OCI-M2 (cell line): ENCODE results near the gene AMZ1.
"Not testable (repeated sequence)": the region's sequence is repeated elsewhere in the genome, so short reads cannot be mapped to it uniquely, and the experiment has no call there.

Experiments used
- DNase-seq: peaks from one replicate; lab custom pipeline; 2025; ENCODE audit not compliant: unreplicated experiment; lab: John Stamatoyannopoulos, UW

AMZ1 gene

DNA sequence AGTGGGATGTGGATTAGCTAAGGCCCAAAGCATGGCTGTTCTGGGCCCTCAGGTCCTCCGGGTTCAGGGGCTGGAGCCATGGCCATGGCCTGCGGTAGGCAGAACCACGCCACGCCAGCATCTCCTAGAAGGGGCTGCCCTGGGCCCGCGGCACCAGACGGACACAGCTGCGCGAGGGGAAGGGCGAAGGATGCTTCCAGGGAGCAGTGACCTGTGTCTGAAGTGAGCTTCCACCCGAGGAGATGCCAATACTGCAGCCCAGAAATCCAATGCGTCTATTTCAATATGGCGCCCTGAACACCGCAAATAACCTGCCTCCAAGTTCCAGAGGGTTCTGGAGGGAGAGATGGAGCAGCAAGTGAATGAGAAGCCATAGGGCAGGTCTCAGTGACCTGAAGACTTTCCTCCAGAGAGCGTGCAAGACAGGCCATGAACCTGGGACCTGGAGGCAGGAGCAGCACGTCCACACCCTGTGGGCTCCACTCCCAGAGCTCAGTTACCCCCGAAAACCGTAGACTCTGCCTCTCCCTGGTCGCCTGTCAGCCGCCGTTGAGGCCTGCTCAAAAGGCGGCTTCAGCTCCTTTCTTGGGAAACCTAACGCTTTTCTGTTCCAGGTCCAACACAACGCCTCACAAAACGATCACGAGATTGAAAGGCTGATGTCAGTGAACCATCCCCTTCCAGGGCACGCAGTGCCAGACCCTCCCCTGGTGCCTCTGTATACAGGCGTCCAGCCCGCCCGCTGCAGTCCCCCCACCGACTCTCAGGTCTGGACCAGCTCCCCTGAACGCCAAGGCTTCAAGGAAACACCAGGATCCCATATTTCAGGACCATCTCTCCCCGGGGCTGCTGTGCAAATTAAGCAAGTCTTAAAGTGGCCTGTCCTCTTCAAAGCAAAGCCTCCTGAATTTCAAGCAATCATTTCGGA, 37.4 kb downstream of the AMZ1 start:
- DNase-seq, result no peak

DNA sequence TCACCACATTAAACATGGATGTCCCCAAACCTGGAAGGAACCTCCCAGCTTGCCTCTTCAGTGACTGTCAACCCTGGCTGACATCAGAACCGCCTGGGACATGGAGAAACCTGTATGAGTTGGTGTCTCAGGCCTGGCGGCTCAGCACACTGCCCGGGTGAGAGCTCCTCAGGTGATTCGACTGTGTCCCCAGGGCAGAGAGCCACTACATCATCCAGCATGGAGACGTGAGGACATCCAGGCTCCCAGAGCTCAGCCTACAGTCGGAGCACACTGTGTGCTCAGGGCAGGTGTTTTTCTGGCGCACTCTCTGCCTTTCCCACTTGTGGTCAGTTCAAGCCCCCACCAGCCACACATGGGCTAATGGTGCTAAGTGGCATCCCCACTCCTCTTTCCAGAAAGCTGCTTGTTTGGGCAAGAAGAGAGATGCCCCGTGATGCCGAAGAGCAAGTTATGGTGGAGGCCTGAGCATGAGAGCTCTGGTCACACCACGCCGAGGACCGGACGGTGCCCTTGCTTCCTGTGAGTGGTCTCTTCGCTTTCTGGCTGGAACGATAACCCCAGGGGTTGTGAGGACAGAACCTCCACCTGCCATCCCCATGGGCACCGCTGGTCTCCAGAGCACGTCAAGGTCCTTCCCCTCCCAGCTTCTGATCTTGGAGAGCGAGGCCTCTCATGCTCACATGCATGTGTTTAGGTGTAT, 38.5 kb downstream of the AMZ1 start:
- no peak for DNase-seq

DNA sequence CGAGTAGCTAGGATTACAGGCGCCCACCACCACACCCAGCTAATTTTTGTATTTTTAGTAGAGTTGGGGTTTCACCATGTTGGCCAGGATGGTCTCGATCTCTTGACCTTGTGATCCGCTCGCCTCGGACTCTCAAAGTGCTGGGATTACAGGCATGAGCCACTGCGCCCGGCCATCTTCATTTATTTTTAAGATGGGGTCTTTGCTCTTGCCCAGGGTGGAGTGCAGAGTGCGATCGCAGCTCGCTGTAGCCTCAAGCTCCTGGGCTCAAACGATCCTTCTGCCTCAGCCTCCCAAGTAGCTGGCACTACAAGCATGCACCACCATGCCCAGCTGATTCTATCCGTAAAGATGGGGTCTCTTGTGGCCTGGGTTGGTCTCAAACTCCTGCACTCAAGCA, 39.2 kb downstream of the AMZ1 start:
- not testable (repeated sequence) for DNase-seq

DNA sequence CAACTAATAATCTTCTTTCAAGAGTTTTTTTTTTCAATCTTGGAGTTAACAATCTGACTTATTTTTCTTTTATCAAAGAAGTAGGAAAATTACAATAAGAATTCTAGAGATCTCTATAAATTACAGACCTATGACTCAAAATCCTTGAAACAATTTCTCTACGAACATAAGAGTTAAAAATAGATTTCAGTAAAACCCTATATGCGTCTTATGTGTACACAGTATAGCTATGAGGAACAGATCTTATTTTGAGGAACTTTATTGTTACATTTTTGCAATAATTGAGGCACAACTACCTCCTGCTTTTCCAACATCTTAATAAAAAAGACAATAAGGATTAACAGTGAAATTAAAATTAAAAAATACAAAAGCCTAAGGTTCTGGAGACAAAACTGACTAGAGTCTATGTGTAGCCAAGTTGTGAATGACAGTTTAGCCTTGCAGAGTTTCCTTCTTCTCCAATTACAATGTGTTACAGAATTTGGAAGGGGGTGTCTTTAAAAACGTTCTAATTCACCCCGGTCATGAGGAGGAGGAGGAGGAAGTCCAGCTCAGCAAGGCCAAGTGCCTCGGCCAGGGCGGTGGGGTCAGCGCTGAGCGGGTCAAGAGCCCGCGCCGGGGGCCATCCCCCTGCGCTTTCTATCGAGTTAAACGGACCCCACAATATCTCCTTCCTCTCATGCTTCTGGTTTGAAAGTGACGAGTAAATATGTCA, 40.5 kb downstream of the AMZ1 start:
- DNase-seq, result no peak

DNA sequence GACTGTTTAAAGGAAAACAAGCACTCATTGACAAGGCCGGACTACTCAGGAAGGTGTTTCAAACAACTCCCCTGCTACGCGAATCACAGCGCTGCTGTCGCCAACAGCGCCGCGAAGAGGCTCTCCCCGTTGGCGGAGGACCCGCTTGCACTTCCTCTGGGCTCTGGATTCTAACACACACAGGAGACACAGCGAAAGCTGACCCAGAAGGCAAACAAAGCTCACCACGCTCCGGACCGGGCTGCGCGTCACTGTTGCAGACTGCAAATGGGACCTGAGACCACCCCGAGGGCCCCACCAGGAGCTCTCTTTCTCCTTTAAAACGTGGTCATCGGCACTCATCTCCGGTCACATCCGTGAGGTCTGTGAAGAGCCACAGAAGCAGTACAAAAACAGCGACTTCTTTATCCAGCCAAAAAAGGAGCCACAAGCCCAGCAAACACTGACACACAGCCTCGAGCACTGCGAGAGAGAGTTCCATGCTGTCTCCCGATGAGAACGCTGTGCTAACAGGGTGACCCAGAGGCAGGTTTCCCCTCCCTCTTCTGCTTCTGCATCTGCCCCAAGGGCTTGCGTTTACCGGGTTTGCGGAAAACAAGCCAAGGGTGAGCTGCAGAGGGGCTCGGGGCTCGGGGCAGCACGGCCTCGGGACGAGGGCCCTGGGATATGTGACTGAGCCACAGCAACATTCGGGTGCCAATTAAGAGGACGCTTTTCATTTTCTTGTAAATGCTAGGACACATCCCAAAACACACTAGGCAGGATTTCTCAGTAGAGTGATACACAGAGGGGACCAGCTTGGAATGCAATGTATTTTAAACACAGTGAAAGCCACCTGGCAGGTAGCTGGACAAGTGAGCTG, 41.3 kb downstream of the AMZ1 start:
- no peak for DNase-seq

DNA sequence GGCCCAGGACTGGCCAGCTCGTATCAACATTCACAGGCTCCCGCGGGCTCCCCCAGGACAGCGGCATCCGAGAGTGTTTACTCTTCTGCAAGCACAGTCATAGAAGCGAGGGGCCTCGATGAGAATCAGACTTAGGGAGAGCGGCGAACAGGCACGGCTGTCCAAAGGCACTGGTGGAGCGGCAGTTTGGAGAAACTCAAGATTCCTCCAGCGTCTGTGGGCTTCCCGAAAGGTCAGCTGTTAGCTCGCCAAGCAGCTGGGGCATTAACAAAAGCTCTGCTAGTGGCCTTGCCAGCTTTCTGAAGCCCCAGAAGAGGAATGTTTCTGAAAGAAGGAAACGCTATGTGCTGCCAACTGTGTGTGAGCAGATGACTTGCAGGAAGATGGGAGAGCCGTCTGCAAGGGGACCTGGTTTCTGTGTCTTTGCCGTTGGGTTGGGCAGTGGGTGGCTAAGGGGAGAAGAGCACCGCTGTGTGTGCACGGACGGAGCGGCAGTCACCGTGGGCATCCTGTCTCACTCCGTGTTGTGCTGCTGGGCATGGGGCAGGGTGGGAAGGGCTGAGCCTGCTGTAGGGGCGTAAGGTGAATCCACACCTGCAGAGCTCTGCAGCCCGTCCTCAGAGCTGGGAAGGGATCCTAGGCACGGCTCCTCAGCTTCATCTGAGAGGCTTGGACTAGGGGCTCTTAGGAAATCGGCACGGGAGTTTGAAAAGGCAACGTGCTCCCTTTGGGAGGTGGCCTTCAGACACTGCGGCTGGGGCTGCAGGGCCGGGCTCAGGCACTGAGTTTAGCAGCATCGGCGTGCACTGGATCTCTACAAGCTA, 42.1 kb downstream of the AMZ1 start:
- no peak for DNase-seq

DNA sequence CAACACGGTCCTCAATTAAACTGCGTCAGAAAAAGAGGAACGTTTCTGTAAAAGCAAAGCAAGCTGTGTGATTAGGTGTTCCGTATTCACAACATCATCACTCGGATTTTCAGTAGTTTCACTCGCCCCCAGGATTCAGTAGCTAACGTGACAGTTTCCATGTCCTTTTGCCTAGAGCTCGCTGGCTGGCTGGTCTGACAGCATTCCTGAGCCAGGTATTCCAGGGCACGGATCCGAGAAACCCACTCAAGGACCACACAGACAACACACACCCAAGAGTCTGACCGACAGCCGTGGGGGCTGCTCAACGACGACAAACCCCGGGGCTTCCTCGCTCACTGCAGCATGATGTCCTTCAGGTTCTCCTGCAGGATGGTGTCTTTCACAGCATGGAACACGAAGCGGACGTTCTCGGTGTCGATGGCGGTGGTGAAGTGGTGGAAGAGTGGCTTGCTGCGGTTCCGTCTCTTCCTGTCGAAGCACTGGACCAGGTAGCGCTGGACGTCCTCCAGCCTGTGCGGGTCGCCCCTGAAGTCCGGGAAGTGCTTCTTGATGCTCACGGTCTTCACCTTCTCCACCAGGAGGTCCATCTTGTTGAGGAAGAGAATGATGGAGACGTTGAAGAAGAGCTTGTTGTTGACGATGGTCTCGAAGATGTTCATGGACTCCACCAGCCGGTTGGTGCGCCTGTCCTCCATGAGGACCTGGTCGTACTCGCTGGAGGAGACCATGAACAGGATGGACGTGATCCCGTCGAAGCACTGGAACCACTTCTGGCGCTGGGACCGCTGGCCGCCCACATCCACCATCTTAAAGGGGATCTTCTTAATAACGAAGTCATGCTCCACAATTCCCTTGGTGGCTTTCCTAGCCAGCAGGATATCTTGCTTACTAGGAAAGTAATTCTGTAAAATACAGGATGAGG, 43.1 kb downstream of the AMZ1 start:
- DNase-seq, result no peak

DNA sequence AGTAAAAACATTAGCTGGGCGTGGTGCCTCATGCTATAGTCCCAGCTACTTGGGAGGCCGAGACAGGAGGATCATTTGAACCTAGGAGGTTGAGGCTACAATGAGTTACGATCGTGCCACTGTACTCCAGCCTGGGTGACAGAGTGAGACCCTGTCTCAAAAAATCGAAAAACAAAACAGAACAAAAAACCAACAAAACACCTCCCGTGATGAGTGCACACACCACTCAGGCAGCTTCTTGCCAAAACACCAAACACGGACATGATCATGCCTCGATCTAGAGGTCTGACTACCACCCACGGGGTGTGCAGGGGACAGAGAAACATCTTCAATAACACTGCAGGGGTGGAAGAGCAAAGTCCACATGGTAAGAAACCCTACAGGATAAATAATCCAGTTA, 44.4 kb downstream of the AMZ1 start:
- DNase-seq, result no peak

DNA sequence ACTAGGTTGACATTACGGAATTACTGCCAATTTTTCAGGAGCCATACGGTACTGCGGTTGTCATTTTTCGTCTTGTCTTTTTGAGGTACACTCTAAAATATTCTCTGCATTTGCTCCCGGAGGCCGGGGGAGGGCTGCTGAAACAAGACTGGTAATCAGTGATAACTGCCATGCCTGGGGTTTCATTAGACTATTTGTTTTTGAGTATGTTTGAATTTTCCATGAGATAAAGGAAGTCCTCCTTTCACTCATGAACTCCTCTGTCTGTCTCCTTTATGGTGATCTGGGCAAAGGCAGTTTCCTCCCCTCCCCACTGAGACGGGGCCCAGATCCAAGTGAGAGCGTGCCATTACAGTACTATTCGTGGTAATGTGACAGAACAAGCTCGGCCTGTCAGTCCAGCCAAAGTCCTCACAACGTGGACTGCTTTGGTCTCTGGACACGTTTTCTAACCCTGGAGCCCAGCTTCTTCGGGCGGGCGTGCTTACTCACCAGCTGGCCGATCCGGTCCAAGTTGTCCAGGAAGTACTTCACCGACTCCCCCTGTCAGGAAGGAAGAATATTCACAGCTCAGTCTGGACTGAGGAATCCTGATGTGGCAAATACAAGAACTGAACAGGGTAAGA, 45.1 kb downstream of the AMZ1 start:
- DNase-seq, result peak; percentile 54

DNA sequence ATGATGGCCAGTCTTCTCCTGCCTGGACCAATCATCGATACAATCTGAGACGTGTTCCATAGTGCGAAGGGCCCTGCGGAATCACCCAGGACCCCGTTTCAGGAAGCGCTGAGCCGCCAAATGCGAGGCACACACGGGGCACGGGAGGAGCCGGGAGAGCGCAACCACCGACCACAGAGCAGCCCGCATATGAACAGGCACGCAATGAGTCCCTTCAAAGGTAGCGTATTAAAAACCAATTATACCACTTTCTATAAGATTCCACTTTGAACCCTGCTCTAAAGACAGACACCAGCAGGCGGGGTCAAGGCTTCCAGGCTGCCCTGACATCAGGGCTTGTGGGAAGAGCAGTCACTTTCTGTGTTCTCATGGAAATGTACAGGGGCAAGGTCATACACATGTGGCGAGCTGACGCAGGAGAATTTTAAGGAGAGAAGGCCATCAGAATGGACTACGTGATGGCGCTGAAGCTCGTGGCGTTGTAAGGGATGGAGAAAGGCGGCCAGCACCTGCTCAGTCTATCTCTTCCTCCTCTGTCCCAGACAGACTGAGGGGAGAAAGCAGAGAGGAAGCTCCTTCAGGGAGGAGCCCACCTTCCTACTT, 46.2 kb downstream of the AMZ1 start:
- DNase-seq, result no peak

DNA sequence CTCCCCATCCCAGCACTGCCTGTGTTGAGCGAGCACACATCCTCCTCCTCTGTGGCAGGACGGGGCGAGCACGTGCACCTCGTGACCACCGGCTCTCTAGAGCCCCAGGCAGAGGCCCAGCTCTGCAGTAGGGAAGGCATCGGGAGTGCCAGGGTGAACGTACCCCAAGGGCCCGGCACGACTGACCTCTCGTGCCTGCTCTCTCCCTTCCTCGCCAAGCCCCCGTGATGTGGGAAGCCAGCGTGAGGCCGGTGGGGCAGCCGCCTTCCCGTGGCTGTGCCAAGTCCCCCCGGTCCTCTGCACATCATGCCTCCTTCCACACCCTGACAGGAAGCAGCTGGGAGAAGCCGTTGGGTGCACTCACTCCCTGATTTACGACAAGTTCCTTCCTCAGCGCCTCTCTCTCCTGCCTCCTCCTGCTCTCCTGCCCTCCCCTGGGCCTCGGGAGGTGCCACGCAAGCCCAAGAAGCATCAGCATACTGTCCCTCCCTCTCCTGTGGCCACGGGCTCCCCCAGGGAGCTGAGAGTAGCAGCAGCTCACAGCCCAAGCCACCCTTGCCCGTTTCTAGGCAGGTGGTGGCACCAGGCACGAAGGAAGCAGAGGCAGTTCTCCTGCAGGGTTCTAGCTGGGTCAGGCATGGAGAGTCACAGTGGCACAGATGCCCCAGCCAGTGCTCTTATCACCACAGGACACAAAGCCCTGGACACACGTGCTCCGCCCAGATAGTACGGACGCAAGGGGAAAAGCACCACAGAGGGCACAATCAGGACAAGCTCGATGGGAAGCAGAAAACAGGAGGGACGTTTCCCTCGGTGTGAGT, 47.0 kb downstream of the AMZ1 start:
- no peak for DNase-seq

DNA sequence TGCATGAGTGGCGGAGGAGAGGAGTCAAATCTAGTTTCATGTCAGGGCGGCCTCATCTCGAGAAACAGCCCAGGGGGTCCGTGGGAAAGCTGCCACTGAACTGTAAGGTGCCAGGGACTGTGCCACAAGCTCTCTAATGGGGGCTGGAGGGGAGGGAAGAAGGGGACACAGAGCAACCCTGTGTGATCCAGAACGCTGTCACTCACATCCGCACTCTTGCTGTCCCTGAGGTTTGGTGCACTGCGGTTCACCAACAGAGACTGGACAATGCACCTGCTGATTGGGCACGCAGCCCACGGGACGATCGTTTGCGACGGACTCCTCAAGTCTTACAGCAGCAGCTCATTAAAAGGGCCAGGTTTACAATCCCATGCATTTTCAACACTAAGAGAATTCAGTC, 47.7 kb downstream of the AMZ1 start:
- no peak for DNase-seq

DNA sequence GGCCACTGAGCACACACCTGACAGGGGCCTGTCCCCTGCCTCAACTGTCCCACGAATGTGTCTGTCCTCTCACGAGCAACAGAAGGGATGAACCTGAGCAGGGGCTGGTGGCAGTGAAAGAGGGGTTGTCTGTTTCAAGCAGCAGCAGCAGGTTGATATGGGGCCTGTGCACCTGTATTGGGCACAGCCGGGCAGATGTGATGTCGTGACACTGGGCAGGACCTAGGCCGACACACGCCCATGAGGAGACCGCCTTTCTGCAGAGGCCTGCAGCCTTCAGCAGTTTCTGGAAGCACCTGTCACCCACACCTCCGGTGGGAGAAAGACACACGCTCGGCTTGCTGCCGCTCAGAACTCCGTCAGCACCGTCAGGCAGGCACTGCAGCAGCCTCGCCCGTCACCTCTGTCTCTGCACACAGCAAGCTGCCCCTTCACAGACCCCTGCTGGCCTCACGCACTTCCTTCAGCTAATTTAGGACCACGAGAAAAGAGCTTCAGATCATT, 48.5 kb downstream of the AMZ1 start:
- no peak for DNase-seq

DNA sequence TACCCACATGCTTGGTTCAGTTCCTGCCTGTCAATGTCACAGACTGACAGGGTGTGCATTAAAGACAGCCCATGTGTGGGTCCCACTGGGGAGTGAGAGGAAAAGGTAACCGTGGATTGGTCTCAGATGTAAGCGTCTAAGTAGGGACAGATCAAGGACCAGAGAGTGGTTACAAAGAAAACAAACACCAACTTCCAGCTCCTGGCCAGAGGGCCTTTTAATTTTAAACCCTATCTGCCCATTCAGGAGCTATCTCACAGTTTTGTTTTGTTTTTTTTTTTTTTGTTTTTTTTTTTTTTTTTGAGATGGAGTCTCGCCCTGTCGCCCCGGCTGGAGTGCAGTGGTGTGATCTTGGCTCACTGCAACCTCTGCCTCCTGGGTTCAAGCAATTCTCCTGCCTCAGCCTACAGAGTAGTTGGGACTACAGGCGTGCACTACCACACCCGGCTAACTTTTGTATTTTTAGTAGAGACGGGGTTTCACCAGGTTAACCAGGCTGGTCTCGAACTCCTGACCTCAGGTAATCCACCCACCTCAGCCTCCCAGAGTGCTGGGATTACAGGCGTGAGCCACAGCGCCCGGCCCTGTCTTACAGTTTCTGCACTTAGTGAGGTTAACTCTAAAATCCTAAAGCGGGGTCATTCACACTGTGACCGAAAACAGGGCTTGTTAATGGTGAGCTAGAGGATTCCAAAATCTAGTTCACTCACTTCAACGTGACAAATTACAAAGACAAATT, 49.2 kb downstream of the AMZ1 start:
- DNase-seq, result not testable (repeated sequence)

DNA sequence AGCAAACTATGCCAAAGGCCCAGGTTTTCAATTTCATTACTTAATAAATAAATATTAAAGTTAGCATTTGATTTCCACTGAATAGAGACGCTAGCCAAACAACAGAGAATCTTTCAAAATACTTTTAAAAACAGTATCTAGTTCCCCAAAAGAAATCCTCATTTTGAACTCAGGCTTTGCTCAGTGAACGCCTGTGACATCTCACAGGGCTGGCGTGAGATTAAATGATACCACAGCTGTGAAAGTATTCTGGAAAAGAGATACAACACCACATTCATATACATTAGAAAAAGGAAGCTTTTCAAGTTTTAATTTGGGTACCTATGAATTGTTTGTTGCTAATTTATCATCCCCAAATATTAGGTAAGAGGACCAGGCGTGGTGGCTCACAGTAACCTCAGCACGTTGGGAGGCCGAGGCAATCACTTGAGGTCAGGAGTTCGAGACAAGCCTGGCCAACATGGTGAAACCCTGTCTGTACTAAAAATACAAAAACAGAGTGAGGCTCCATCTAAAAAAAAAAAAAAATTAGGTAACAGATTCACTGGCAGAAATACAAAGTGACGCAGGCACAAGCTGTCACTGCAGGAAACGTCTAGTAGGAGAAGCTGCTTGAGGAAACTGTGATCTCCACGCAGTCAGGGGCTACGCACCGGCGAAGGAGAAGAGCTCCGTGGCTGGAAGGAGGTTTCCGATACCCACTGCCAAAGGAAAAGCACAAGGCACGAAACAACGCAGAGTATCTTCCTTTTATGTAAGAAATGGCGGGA, 50.0 kb downstream of the AMZ1 start:
- DNase-seq, result no peak
